WI38 (cell line): ENCODE measurements around the gene SLC27A3.

Experiments
- H3K4me3 ChIP-seq: 2 replicates; pipeline ENCODE4 v1.5.1; 2011; ENCODE audit warnings: low read depth, mild to moderate bottlenecking, control low read depth, low read length
- TF ChIP-seq, protein P1 (sequence below): IDR thresholded peaks from 2 replicates; pipeline ENCODE4 v1.5.1; 2012; ENCODE audit warnings: low read depth, mild to moderate bottlenecking, control low read depth, low read length

The SLC27A3 gene

DNA sequence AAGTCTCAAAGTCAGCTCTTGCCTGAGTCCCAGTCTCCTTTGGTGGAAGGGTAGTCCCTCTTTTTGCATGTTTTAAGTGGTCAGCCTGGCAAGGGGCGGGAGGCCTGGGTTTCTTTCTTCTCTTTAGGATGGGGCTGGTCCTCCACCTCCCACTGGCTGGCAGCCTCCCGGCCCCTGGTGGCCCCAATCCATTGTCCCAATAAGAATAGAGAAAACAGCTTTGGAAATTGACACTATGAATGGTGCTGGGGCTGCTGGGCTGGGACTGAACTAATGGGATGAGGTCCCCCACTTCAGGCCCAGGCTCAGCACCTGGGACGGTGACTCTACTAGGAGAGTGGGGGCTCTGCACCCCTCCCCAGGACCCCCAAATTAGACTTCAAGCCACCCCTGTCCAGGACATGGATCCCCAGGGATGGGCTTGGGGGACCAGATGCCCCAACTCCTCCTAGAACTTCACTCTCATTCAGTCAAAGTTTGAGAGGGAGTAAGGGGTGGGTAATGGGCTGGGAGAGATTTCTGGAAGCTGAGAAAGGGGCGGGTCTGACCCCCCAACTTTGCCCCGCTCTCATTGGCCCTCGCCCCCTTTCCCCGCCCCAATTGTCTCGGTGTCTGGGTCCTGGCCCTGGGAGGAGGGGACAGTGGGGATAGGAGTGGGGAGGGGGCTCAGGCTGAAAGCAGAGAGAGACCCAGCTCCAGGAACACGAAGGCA is 18.2 kb downstream of the SLC27A3 start:
- TF ChIP-seq, protein P1, sequence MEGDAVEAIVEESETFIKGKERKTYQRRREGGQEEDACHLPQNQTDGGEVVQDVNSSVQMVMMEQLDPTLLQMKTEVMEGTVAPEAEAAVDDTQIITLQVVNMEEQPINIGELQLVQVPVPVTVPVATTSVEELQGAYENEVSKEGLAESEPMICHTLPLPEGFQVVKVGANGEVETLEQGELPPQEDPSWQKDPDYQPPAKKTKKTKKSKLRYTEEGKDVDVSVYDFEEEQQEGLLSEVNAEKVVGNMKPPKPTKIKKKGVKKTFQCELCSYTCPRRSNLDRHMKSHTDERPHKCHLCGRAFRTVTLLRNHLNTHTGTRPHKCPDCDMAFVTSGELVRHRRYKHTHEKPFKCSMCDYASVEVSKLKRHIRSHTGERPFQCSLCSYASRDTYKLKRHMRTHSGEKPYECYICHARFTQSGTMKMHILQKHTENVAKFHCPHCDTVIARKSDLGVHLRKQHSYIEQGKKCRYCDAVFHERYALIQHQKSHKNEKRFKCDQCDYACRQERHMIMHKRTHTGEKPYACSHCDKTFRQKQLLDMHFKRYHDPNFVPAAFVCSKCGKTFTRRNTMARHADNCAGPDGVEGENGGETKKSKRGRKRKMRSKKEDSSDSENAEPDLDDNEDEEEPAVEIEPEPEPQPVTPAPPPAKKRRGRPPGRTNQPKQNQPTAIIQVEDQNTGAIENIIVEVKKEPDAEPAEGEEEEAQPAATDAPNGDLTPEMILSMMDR = no peak
- H3K4me3 ChIP-seq = no peak overlapping the region

DNA sequence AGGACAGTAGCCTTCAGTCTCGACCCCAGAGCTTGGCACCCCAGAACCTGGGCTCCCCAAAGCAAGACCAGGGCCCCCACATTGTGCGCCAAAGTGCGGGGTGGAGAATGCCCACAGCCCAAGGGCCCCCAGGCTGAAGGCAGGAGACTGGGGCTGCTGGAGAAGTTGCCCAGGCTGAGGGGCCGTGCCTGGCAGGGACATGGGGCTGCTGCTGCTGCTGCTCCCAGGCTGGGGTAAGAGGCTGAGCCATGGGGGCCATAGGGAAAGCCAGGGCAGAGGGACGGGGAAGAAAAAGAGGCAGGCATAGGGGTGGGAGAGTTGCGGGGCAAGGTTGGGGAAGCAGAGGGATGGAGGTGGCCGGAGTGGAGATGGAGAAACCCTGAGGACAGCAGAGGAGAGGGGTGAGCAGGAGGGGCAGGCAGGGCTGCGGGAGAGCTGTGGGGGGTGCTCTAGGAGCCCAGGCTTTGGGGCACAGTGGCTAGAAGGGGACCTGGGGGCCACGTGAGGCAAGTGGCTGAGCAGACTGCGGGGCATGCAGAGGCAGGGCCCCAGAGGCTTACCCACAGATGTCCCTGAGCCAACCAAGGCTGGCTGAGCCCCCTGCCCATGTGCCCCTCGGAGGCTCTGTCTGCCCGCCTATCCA is 18.9 kb downstream of the SLC27A3 start:
- H3K4me3 ChIP-seq = no peak overlapping the region

DNA sequence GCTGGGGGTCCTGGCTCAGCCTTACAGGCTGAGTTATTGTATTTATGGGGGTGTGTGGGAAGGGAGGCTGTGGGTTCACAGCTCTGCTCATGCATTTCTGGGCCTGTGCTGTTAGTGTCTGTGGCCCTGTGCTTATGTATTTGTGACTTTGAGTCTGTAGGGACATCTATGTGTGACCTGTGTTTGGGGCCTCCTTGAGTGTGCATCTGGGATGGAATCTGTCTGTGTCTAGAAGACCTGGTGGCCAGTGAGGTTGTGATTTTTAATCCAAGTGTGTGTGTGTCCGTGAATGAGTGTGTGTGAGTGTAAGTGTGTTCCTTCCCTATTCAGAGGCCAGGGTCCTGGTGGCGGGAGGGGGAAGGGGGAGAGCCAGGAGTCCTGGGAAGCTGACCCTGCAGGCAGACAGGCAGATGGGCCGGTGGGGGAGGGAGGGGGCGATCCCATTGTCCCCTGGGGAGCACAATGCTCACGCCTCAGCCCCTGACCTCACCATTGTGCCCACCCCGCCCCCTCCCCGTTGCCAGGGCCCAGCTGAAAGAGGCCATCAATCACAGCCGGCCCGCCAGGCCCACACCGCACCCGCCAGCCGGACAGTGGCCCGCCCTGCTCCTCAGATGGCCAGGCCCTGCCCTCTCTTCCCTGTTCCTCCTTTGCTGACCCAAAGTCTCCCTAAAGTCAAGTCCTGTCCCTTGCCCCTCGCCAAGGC is 19.6 kb downstream of the SLC27A3 start:
- no peak overlapping the region for H3K4me3 ChIP-seq
- TF ChIP-seq, protein P1 = no peak

More for the DNA sequence above, 18.9 kb downstream of the SLC27A3 start:
- TF ChIP-seq, protein P1 = no peak

DNA sequence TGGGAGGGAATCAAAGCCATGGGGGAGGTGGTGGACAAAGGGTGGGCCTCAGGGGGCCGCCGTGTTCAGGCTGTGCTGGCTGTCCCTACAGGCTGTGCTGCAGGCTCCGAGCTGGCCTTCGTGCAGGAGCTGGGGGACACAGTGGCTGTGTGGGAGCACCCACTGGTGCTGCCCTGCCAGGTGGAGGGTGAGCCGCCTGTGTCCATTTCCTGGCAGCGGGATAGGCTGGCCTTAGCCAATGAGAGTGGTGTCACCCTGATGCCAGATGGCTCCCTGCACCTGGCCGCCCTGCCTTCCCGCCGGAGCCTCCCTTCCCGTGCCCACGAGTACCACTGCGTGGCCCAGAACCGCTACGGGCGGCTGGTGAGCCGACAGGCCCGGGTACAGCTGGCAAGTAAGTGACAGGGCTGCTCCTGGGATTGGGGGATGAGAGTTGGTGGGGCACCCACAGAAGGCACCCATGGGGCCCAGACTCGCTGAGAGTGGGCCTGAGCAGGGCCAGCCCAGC is 20.2 kb downstream of the SLC27A3 start:
- TF ChIP-seq, protein P1 = no peak
- no peak overlapping the region for H3K4me3 ChIP-seq

DNA sequence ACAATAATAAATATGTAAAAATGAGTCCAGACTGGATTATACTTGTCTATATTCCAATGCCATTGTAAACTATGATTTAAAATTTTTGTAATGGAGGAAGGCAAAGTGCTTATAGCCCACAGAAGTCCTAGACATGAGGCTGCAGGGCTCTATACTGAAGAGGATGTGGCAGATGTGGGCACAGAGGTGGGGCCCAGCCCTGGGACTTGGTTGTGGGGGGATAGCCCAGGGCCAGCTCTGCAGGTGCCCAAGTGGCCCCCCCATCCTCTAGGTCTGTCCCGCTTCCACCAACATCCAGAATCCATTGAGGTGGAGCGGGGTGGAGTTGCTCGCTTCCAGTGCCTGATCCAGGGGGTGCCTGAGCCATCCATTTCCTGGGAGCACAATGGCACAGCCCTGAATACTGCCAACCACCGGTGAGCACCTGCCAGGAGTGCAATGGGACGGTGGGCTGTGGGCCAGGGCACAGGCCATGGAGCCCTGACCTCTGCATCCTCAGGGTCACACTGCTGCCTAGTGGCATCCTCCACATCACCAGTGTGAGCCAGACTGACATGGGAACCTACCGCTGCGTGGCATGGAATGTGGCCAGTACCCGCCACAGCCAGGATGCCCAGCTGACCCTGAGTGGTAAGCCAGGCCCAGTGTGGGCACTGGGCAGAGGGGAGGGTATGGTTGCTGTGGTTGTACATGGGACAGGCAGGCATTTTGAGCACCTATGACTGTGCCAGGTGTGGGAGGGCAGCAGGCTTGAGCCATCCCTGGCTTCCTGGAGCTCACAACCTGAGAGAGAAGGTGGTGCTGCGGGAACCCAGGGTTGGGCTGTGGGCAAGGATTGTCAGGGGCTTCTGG is 21.0 kb downstream of the SLC27A3 start:
- no peak overlapping the region for H3K4me3 ChIP-seq
- TF ChIP-seq, protein P1 = no peak

DNA sequence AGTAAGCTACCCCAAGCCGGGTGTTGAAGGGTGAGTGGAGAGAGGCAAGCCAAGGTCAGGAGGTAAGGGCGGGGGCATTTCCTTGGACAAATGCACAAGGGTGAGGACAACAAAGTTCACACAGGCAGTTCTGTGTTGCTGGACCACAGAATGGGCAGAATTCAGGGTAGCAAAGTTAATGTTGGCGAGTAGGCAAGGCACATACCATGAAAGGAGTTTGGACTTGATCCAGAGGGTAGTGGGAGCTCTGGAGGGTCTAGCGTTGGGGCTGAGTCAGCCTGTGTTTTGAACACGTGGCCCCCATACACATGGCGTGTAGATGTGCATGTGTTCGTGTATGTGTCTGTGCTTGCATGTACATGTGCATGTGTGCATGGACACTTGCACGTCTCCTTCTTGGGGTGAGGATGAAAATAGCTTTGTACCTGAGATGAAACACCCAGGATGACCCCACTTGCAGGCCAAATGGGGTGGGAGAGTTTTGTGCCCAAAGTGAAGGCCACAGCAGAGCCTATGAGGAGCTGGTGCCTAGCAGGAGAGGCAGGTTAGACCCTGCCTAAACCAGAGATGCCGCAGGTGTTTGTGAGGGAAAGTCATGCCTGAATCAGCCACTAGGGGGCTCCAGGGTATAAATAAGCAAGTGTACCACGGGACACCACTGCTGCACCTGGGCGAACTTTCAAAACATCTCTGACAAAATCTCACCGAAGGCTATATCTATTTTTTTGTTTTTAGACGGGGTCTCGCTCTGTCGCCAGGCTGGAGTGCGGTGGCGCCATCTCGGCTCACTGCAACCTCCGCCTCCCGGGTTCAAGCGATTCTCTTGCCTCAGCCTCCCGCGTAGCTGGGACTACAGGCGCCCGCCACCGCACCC is 21.8 kb downstream of the SLC27A3 start:
- TF ChIP-seq, protein P1 = peak; percentile 75
- no peak overlapping the region for H3K4me3 ChIP-seq
